B cell (primary cell): ENCODE data around the gene DDX27. TPM values are rescaled to one million over a fixed set of nuclear protein-coding genes. Genes with fewer than 3 reads are reported as not detected.

Experiments used
- ATAC-seq: fragments of 200-7000 bp; cut with Tn5 transposase; one replicate; pipeline ENCODE4 v1.10.0; 2021; ENCODE audit warnings: low read depth, mild to moderate bottlenecking, moderate number of reproducible peaks, moderate library complexity
- CTCF ChIA-PET: fragments of 350-600 bp; sonication (Branson Sonifier 250); formaldehyde crosslinking; loops from one replicate; lab custom pipeline; 2021; ENCODE audit warnings: antibody characterized with exemption, inconsistent platforms; lab: Charles Lee
- POLR2A ChIA-PET: fragments of 350-600 bp; sonication (Branson Sonifier 250); formaldehyde crosslinking; loops from one replicate; lab custom pipeline; 2021; ENCODE audit warnings: antibody characterized with exemption; lab: Charles Lee
- DNase-seq: peaks from one replicate; pipeline ENCODE4 v3.0.0; 2013
- H2AFZ ChIP-seq: 2 replicates; pipeline ENCODE4 v1.6.1; 2012; ENCODE audit warnings: mild to moderate bottlenecking, low read depth, low read length; ENCODE audit not compliant: insufficient read depth, poor library complexity, severe bottlenecking
- H3K27ac ChIP-seq, 2 donors: 1 replicate in 1 of 2; 2 replicates in 1 of 2; pipeline ENCODE4 v1.5.1; 2012 to 2013; ENCODE audit warnings: low read length in 2 of 2, mild to moderate bottlenecking in 2 of 2, moderate library complexity in 1 of 2
- H3K27me3 ChIP-seq, 4 experiments: fragments of 200-600 bp in 1 of 4; sonication (generic) in 1 of 4; replicated peaks in 1 of 4; 1 replicate in 2 of 4; 2 replicates in 2 of 4; pipeline versions ENCODE4 v1.6.1 to v1.7.0; 2013 to 2016; ENCODE audit warnings: low read length in 3 of 4, mild to moderate bottlenecking in 2 of 4, mixed read lengths in 1 of 4, moderate library complexity in 1 of 4; ENCODE audit not compliant: insufficient read depth in 4 of 4, control insufficient read depth in 3 of 4; ENCODE audit errors: control extremely low read depth in 1 of 4
- H3K36me3 ChIP-seq, 2 experiments: replicated peaks in 1 of 2; 1 replicate in 1 of 2; 2 replicates in 1 of 2; pipeline versions ENCODE4 v1.6.1 to v1.7.1; 2013; ENCODE audit warnings: low read length in 1 of 2; ENCODE audit not compliant: insufficient read depth in 2 of 2, control insufficient read depth in 1 of 2; ENCODE audit errors: control extremely low read depth in 1 of 2, extremely low read depth in 1 of 2
- H3K4me1 ChIP-seq, 2 donors: fragments of 200-600 bp in 1 of 2; sonication (generic) in 1 of 2; 1 replicate in 1 of 2; 2 replicates in 1 of 2; pipeline versions ENCODE4 v1.5.1 to v1.6.1; 2013 to 2017; ENCODE audit warnings: low read length in 2 of 2; ENCODE audit not compliant: control insufficient read depth in 2 of 2, insufficient read depth in 2 of 2
- H3K4me2 ChIP-seq: replicated peaks from 2 replicates; pipeline ENCODE3; 2012; ENCODE audit warnings: mild to moderate bottlenecking, low read depth, low read length; ENCODE audit not compliant: poor library complexity, severe bottlenecking
- H3K4me3 ChIP-seq, 5 experiments: fragments of 200-600 bp in 1 of 5; sonication (generic) in 1 of 5; 1 replicate in 3 of 5; 2 replicates in 2 of 5; pipeline versions ENCODE4 v1.5.1 to v1.7.0; 2011 to 2016; ENCODE audit warnings: low read length in 4 of 5, mild to moderate bottlenecking in 4 of 5, low read depth in 2 of 5, control low read depth in 1 of 5, moderate library complexity in 1 of 5; ENCODE audit not compliant: insufficient read depth in 1 of 5; ENCODE audit errors: control extremely low read depth in 1 of 5, extremely low read depth in 1 of 5
- H3K79me2 ChIP-seq: fragments of 200-600 bp; sonication (generic); one replicate; pipeline ENCODE4 v1.6.0; 2016; ENCODE audit warnings: low read length; ENCODE audit not compliant: control insufficient read depth, insufficient read depth
- H3K9ac ChIP-seq: fragments of 200-600 bp; sonication (generic); 2 replicates; pipeline ENCODE4 v1.6.1; 2017; ENCODE audit warnings: mild to moderate bottlenecking, low read length, moderate library complexity
- H3K9me3 ChIP-seq, 3 donors: one replicate each; pipeline versions ENCODE4 v1.6.1 to v1.7.1; 2013; ENCODE audit warnings: low read length in 2 of 3; ENCODE audit not compliant: control insufficient read depth in 2 of 3, insufficient read depth in 1 of 3; ENCODE audit errors: control extremely low read depth in 1 of 3
- H4K20me1 ChIP-seq: 2 replicates; pipeline ENCODE4 v1.6.0; 2012; ENCODE audit warnings: mild to moderate bottlenecking, low read length; ENCODE audit not compliant: insufficient read depth, control insufficient read depth, poor library complexity, severe bottlenecking
- H3K27ac Mint-ChIP-seq: one replicate; pipeline ENCODE4 v1.8.0; 2021; ENCODE audit warnings: mixed read lengths
- H3K27me3 Mint-ChIP-seq: one replicate; pipeline ENCODE4 v1.8.0; 2021; ENCODE audit warnings: mixed read lengths
- H3K4me1 Mint-ChIP-seq: one replicate; pipeline ENCODE4 v1.8.0; 2021; ENCODE audit warnings: mixed read lengths
- H3K4me3 Mint-ChIP-seq: one replicate; pipeline ENCODE4 v1.8.0; 2021; ENCODE audit warnings: mixed read lengths
- H3K9me3 Mint-ChIP-seq: one replicate; pipeline ENCODE4 v1.8.0; 2022; ENCODE audit warnings: mixed read lengths; ENCODE audit not compliant: insufficient read depth
- CTCF ChIP-seq: fragments of 200-600 bp; IDR thresholded peaks from one replicate; pipeline ENCODE4 v1.8.0; 2022; ENCODE audit warnings: antibody characterized with exemption, mild to moderate bottlenecking
- EZH2 ChIP-seq: IDR thresholded peaks from 2 replicates; pipeline ENCODE4 v1.6.1; 2012; ENCODE audit warnings: borderline replicate concordance, low read depth, mild to moderate bottlenecking, moderate library complexity, low read length; ENCODE audit not compliant: insufficient read depth, poor library complexity, severe bottlenecking
- WGBS: methylation state at CpG from one replicate; pipeline ENCODE4 v1.1.5; 2013; ENCODE audit warnings: missing lambda C conversion rate; ENCODE audit not compliant: insufficient coverage; 5-methylcytosine and 5-hydroxymethylcytosine counted together
- intact Hi-C: fragments of 100-400 bp; cut with micrococcal nuclease; formaldehyde crosslinking; loops from one replicate; pipeline ENCODE4 v1.10.0; 2022
- polyA plus RNA-seq: library from polyadenylated mRNA; depleted of rRNA; stranded (reverse); fragments of >200 nt; gene quantifications from 2 replicates; pipeline ENCODE4 v1.2.3, GENCODE V29; 2012
- total RNA-seq, 2 donors: library from RNA; stranded (reverse); fragments of 120-200 nt in 1 of 2; gene quantifications; 1 replicate in 1 of 2; 2 replicates in 1 of 2; pipeline versions ENCODE4 v1.2.3 to v1.2.4, GENCODE V29; 2013 to 2022

The DDX27 gene
- total and polyA plus RNA-seq, 2 donors (not counting 1 experiment from before 2014, with no cell fraction given), result 55.0 to 74.6 TPM

- H3K4me1 ChIP-seq, result peaks cover 34 to 46% of the 10 kb centered on the region in 2 donors
Measured at GRCh38 chr20:49275636-49276035, 56.4 kb downstream of the DDX27 start.

More at GRCh38 chr20:49275636-49276035, 56.4 kb downstream of the DDX27 start:
- WGBS, result no CpG with 5 or more reads among the region's 2 CpGs
- DNase-seq (no peak), ATAC-seq (no peak)
- no peaks in the 10 kb centered on the region for H3K27me3 Mint-ChIP-seq
- H3K27ac ChIP-seq, result peak overlapping the region; percentile 77 to 98
- peaks cover 73% of the 10 kb centered on the region for H3K79me2 ChIP-seq
- H3K36me3 ChIP-seq, result peaks cover 10 to 43% of the 10 kb centered on the region in 2 experiments
- intact Hi-C loops, result loop anchor here (5.0 kb wide), 2 partner anchors 353 to 1918 kb away; partner anchors contain the start of genes ARFGEF2 and ZMYND8
- H2AFZ ChIP-seq, result no peak overlapping the region
- H3K9me3 Mint-ChIP-seq, result no peaks in the 10 kb centered on the region
- H3K27ac Mint-ChIP-seq, result peak overlapping the region; percentile 71
- peaks cover 0 to 11% (median 10%) of the 10 kb centered on the region in 3 donors for H3K9me3 ChIP-seq
- peaks cover 41% of the 10 kb centered on the region for H4K20me1 ChIP-seq
- ChIA-PET CTCF (interaction anchor here (0.6 to 1.9 kb wide), 3 partner anchors 23 to 59 kb away, joined by 3 to 7 read pairs (median 5); no protein-coding TSS in a partner anchor), POLR2A (interaction anchor here (0.7 to 1.2 kb wide), 2 partner anchors 8 to 111 kb away, joined by 3 read pairs; no protein-coding TSS in a partner anchor)
- TF ChIP-seq EZH2 (no peak), CTCF (no peak)
- no peak overlapping the region for H3K4me3 Mint-ChIP-seq
- no peak overlapping the region for H3K9ac ChIP-seq
- H3K4me3 ChIP-seq, result no peak overlapping the region
- H3K27me3 ChIP-seq, result no peaks in the 10 kb centered on the region
- peaks cover 52% of the 10 kb centered on the region for H3K4me1 Mint-ChIP-seq
- peak overlapping the region; percentile 74 for H3K4me2 ChIP-seq
